Endothelial cell of umbilical vein (primary cell): ENCODE results near the gene SINHCAF. TPM values are rescaled to one million over a fixed set of nuclear protein-coding genes. Genes with fewer than 3 reads are reported as not detected.

ENCODE experiments used
- BruUV-seq: library from RNA; stranded (reverse); fragments of 400-500 nt; replicated peaks from 2 replicates; lab custom pipeline; 2021; lab: Mats Ljungman, UMichigan
- CTCF ChIA-PET: fragments of 300-600, 350-600 bp; sonication (Branson Sonifier 250); formaldehyde crosslinking; loops from one replicate; lab custom pipeline; 2021; ENCODE audit warnings: antibody characterized with exemption, inconsistent platforms; lab: Charles Lee
- POLR2A ChIA-PET: fragments of 300-600, 350-600 bp; sonication (Branson Sonifier 250); formaldehyde crosslinking; loops from one replicate; lab custom pipeline; 2021; ENCODE audit warnings: antibody characterized with exemption, inconsistent platforms; lab: Charles Lee
- DNase-seq: peaks from one replicate; pipeline ENCODE4 v3.0.0-alpha.2; 2011; ENCODE audit warnings: low read depth, low spot score
- FAIRE-seq: peaks from 2 replicates; lab custom pipeline; 2011; peaks lifted over from hg19 to GRCh38; lab: Jason Lieb, UNC
- H2AFZ ChIP-seq: 2 replicates; pipeline ENCODE4 v1.6.0; 2012; ENCODE audit warnings: low read depth, low read length, control low read depth, inconsistent platforms
- H3K27ac ChIP-seq: 2 replicates; pipeline ENCODE4 v1.5.1; 2011; ENCODE audit warnings: low read depth, mild to moderate bottlenecking, control low read depth, low read length, moderate library complexity; ENCODE audit not compliant: insufficient read depth
- H3K27me3 ChIP-seq, 2 experiments: 2 replicates each; pipeline versions ENCODE4 v1.6.0 to v1.6.1; 2011; ENCODE audit warnings: low read length in 2 of 2, mixed read lengths in 1 of 2; ENCODE audit not compliant: control insufficient read depth in 2 of 2, insufficient read depth in 2 of 2
- H3K36me3 ChIP-seq, 2 experiments: 2 replicates in 1 of 2; 3 replicates in 1 of 2; pipeline ENCODE4 v1.5.1; 2011; ENCODE audit warnings: low read length in 2 of 2, mild to moderate bottlenecking in 1 of 2, moderate library complexity in 1 of 2; ENCODE audit not compliant: control insufficient read depth in 2 of 2, insufficient read depth in 2 of 2; ENCODE audit errors: extremely low read depth in 1 of 2
- H3K4me1 ChIP-seq: 3 replicates; pipeline ENCODE4 v1.5.1; 2011; ENCODE audit warnings: mild to moderate bottlenecking, low read length; ENCODE audit not compliant: control insufficient read depth, insufficient read depth; ENCODE audit errors: extremely low read depth
- H3K4me2 ChIP-seq: 2 replicates; pipeline ENCODE4 v1.6.1; 2011; ENCODE audit warnings: low read length, control low read depth, mixed read lengths; ENCODE audit not compliant: insufficient read depth
- H3K4me3 ChIP-seq, 3 experiments: fragments of 200-600 bp in 1 of 3; sonication (generic), shearing (Covaris generic) in 1 of 3; replicated peaks in 1 of 3; 2 replicates each; pipeline ENCODE4 v1.5.1; 2011 to 2016; ENCODE audit warnings: control low read depth in 3 of 3, low read length in 3 of 3, mild to moderate bottlenecking in 2 of 3, inconsistent platforms in 1 of 3, low read depth in 1 of 3, moderate library complexity in 1 of 3; ENCODE audit not compliant: insufficient read depth in 1 of 3
- H3K79me2 ChIP-seq: 2 replicates; pipeline ENCODE4 v1.6.0; 2012; ENCODE audit warnings: low read length, inconsistent platforms; ENCODE audit not compliant: control insufficient read depth, insufficient read depth
- H3K9ac ChIP-seq: replicated peaks from 2 replicates; pipeline ENCODE3; 2011; ENCODE audit warnings: low read length, control low read depth; ENCODE audit not compliant: insufficient read depth; ENCODE audit errors: extremely low read depth
- H3K9me1 ChIP-seq: replicated peaks from 3 replicates; pipeline ENCODE4 v1.6.0; 2011; ENCODE audit warnings: mild to moderate bottlenecking, low read length; ENCODE audit not compliant: control insufficient read depth, insufficient read depth; ENCODE audit errors: extremely low read depth
- H3K9me3 ChIP-seq: replicated peaks from 2 replicates; pipeline ENCODE4 v1.5.1; 2012; ENCODE audit warnings: low read length, inconsistent platforms; ENCODE audit not compliant: control insufficient read depth, insufficient read depth
- H4K20me1 ChIP-seq: replicated peaks from 2 replicates; pipeline ENCODE3; 2011; ENCODE audit warnings: mild to moderate bottlenecking, low read length; ENCODE audit not compliant: control insufficient read depth, insufficient read depth; ENCODE audit errors: extremely low read depth
- EZH2 ChIP-seq: IDR thresholded peaks from 2 replicates; pipeline ENCODE4 v1.6.1; 2012; ENCODE audit warnings: borderline replicate concordance, low read depth, mild to moderate bottlenecking, moderate library complexity, low read length, inconsistent platforms; ENCODE audit not compliant: severe bottlenecking
- FOS ChIP-seq: IDR thresholded peaks from 2 replicates; pipeline ENCODE4 v1.6.1; 2011; ENCODE audit warnings: mild to moderate bottlenecking, low read length, moderate library complexity, borderline replicate concordance; ENCODE audit not compliant: insufficient read depth
- GATA2 ChIP-seq: IDR thresholded peaks from 2 replicates; pipeline ENCODE4 v1.7.0; 2011; ENCODE audit warnings: low read depth, mild to moderate bottlenecking, moderate library complexity, mixed read lengths, low read length; ENCODE audit not compliant: insufficient read length, insufficient read depth
- JUN ChIP-seq: IDR thresholded peaks from 2 replicates; pipeline ENCODE4 v1.6.1; 2011; ENCODE audit warnings: borderline replicate concordance, low read depth; ENCODE audit not compliant: insufficient read length, insufficient read depth
- MYC ChIP-seq: IDR thresholded peaks from one replicate; pipeline ENCODE4 v1.6.1; 2011; ENCODE audit warnings: mild to moderate bottlenecking, low read depth, low read length
- POLR2A ChIP-seq: IDR thresholded peaks from 2 replicates; pipeline ENCODE4 v1.6.1; 2012; ENCODE audit warnings: low read depth, mild to moderate bottlenecking, control low read depth, low read length
- POLR2AphosphoS5 ChIP-seq: IDR thresholded peaks from 2 replicates; pipeline ENCODE4 v1.6.1; 2012; ENCODE audit warnings: low read depth, mild to moderate bottlenecking, control low read depth, low read length, moderate library complexity; ENCODE audit not compliant: insufficient read depth
- dilution Hi-C: fragments of 300-500 bp; cut with MboI; formaldehyde crosslinking; loops from one replicate; pipeline ENCODE4 v1.15.0; 2019; ENCODE audit warnings: low sequenced_read_pairs; ENCODE audit not compliant: extremely low pct_ligation_motif_present
- intact Hi-C: fragments of 100-400 bp; cut with micrococcal nuclease; formaldehyde crosslinking; loops from one replicate; pipeline ENCODE4 v1.10.0; 2022
- polyA plus RNA-seq, 4 experiments: library from polyadenylated mRNA; depleted of rRNA in 3 of 4; stranded (reverse) in 3 of 4; unstranded in 1 of 4; fragments of >200 nt; gene quantifications; 2 replicates each; pipeline versions ENCODE4 v1.2.1 to v1.2.3, GENCODE V29; 2011 to 2012; ENCODE audit warnings: missing spikeins in 1 of 4
- total RNA-seq: library from RNA; stranded (reverse); gene quantifications from 2 replicates; pipeline ENCODE4 v1.2.3, GENCODE V29; 2021
- TF ChIP-seq, protein P1 (sequence below), 2 donors: IDR thresholded peaks; 1 replicate in 1 of 2; 2 replicates in 1 of 2; pipeline ENCODE4 v1.5.1; 2011; ENCODE audit warnings: low read length in 2 of 2, mild to moderate bottlenecking in 2 of 2, moderate library complexity in 2 of 2, control low read depth in 1 of 2, inconsistent platforms in 1 of 2, low read depth in 1 of 2; ENCODE audit not compliant: insufficient read depth in 1 of 2; ENCODE audit errors: extremely low read depth in 1 of 2
- TF ChIP-seq, protein P2 (sequence below): IDR thresholded peaks from 2 replicates; pipeline ENCODE4 v1.6.1; 2011; ENCODE audit not compliant: insufficient read depth, insufficient read length

Gene SINHCAF
- total and polyA plus RNA-seq, 2 donors (not counting 3 experiments of a cell fraction or from before 2014, with no cell fraction given): 19.3 to 83.4 TPM

DNA sequence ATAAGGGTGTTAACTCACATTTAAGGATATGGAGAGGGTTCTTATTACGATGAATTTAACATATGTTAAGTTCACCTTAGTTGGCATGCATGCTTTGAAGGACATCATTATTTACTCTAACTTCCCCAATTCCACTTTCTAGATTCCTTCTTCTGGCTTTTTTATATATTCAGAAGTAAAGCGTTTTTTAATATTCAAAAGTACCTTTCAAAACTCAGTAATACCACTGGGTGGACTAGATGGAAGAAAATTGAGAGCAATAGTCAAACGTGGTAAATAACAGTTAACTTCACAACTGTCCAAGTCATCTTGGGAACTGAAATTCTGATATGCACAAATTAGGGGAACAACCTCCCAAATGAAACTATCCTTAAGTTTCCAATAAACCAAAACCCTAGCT is 9.1 kb downstream of the SINHCAF start:
- no peak overlapping the region for H2AFZ ChIP-seq
- ChIA-PET POLR2A (no interaction called here), CTCF (interaction anchor here (2.9 kb wide), 1 partner anchor 45 kb away, joined by 12 read pairs; no protein-coding TSS in a partner anchor)
- H4K20me1 ChIP-seq: peaks cover 12% of the 10 kb centered on the region
- no peak overlapping the region for H3K27ac ChIP-seq
- DNase-seq (no peak), FAIRE-seq (no peak)
- no TSS peak for BruUV-seq
- peaks cover 99% of the 10 kb centered on the region for H3K79me2 ChIP-seq
- H3K36me3 ChIP-seq: no peaks in the 10 kb centered on the region
- no peaks in the 10 kb centered on the region for H3K9me1 ChIP-seq
- H3K9me3 ChIP-seq: no peaks in the 10 kb centered on the region
- peak overlapping the region; percentile 100 for H3K4me2 ChIP-seq
- H3K4me1 ChIP-seq: peaks cover 38% of the 10 kb centered on the region
- H3K27me3 ChIP-seq: no peaks in the 10 kb centered on the region
- intact Hi-C loops: no loop called here
- peak overlapping the region in 1 of 3 experiments; percentile 88 for H3K4me3 ChIP-seq
- dilution Hi-C loops: no loop called here
- H3K9ac ChIP-seq: peak overlapping the region; percentile 63
- no peak for TF ChIP-seq MYC
- TF ChIP-seq POLR2A: no peak
- no peak for TF ChIP-seq EZH2
- TF ChIP-seq GATA2: no peak

DNA sequence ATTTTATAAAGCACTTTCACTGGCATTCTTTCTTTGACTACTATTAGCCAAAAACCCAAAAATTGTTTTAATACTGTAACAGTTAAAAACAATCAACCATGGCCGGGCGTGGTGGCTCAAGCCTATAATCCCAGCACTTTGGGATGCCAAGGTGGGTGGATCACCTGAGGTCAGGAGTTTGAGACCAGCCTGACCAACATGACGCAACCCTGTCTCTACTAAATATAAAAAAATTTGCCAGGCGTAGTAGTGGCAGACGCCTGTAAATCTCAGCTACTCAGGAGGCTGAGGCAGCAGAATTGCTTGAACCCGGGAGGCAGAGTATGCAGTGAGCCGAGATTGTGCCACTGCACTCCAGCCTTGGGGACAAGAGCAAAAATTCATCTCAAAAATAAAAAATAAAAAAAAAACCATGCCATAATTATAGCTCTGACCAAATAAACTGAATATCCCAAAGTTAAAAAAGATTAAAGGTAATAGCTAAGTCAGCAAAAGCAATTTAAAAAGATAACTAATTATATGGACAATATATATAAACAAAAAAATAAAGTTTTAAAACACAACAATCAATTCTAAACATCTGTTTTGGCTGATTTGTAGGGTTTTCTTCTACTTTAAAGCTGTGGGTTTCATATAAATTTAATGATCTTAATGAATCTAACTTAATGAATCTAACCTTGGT is 10.0 kb downstream of the SINHCAF start:
- H3K4me3 ChIP-seq: no peak overlapping the region
- H3K27ac ChIP-seq: no peak overlapping the region
- H3K4me2 ChIP-seq: no peak overlapping the region
- no peaks in the 10 kb centered on the region for H3K9me1 ChIP-seq
- no peak for TF ChIP-seq GATA2
- TF ChIP-seq, protein P1, sequence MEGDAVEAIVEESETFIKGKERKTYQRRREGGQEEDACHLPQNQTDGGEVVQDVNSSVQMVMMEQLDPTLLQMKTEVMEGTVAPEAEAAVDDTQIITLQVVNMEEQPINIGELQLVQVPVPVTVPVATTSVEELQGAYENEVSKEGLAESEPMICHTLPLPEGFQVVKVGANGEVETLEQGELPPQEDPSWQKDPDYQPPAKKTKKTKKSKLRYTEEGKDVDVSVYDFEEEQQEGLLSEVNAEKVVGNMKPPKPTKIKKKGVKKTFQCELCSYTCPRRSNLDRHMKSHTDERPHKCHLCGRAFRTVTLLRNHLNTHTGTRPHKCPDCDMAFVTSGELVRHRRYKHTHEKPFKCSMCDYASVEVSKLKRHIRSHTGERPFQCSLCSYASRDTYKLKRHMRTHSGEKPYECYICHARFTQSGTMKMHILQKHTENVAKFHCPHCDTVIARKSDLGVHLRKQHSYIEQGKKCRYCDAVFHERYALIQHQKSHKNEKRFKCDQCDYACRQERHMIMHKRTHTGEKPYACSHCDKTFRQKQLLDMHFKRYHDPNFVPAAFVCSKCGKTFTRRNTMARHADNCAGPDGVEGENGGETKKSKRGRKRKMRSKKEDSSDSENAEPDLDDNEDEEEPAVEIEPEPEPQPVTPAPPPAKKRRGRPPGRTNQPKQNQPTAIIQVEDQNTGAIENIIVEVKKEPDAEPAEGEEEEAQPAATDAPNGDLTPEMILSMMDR (IDR thresholded peaks at IDR 0.05; ENCODE audit: extremely low read depth in 1 of 2, insufficient read depth in 1 of 2, low read depth in 1 of 2, low read length in 2 of 2): no peak
- no peak for TF ChIP-seq POLR2A
- no peak for TF ChIP-seq POLR2AphosphoS5
- TF ChIP-seq EZH2: no peak
- TF ChIP-seq MYC: no peak
- no peak for TF ChIP-seq FOS
- TF ChIP-seq, protein P2, sequence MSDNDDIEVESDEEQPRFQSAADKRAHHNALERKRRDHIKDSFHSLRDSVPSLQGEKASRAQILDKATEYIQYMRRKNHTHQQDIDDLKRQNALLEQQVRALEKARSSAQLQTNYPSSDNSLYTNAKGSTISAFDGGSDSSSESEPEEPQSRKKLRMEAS: no peak
- no peak for TF ChIP-seq JUN
- H3K9me3 ChIP-seq: no peaks in the 10 kb centered on the region
- dilution Hi-C loops: no loop called here
- H3K4me1 ChIP-seq: peaks cover 32% of the 10 kb centered on the region
- peaks cover 12% of the 10 kb centered on the region for H4K20me1 ChIP-seq
- H3K27me3 ChIP-seq: no peaks in the 10 kb centered on the region
- no peaks in the 10 kb centered on the region for H3K36me3 ChIP-seq
- no peak overlapping the region for H3K9ac ChIP-seq
- BruUV-seq: no TSS peak
- H3K79me2 ChIP-seq: peaks cover 99% of the 10 kb centered on the region
- ChIA-PET POLR2A (no interaction called here), CTCF (interaction anchor here (2.9 kb wide), 1 partner anchor 44 kb away, joined by 12 read pairs; no protein-coding TSS in a partner anchor)
- intact Hi-C loops: no loop called here
- no peak overlapping the region for H2AFZ ChIP-seq
- FAIRE-seq (no peak), DNase-seq (no peak)
